HG03025 (cell line): ENCODE results near the gene TLR6.
A peak's percentile ranks its signal among the peaks of the same experiment; 100 is the strongest.
"Not testable (repeated sequence)": the region's sequence is repeated elsewhere in the genome, so short reads cannot be mapped to it uniquely, and the experiment has no call there.

Source experiments
- ATAC-seq: cut with Tn5 transposase; IDR thresholded peaks from one replicate; pipeline ENCODE4 v1.9.1; 2021; ENCODE audit warnings: mild to moderate bottlenecking, moderate library complexity; ENCODE audit not compliant: unreplicated experiment, low FRiP score

The TLR6 gene

GRCh38 chr4:38795087-38795486 lies 61.5 kb downstream of the TLR6 start:
- ATAC-seq = no peak

GRCh38 chr4:38794051-38794450 lies 62.6 kb downstream of the TLR6 start:
- no peak for ATAC-seq

- ATAC-seq = no peak
Observed at GRCh38 chr4:38791010-38791409, 65.6 kb downstream of the TLR6 start.

- no peak for ATAC-seq
Observed at GRCh38 chr4:38788317-38788716, 68.3 kb downstream of the TLR6 start.

- ATAC-seq = no peak
Observed at GRCh38 chr4:38787693-38788092, 68.9 kb downstream of the TLR6 start.

GRCh38 chr4:38785901-38786402 lies 70.7 kb downstream of the TLR6 start:
- peak; percentile 47 for ATAC-seq

- ATAC-seq = no peak
Observed at GRCh38 chr4:38785041-38785790, 71.4 kb downstream of the TLR6 start.

GRCh38 chr4:38784141-38784540 lies 72.5 kb downstream of the TLR6 start:
- no peak for ATAC-seq

- no peak for ATAC-seq
Observed at GRCh38 chr4:38783109-38783460, 73.5 kb downstream of the TLR6 start.

- peak; percentile 55 for ATAC-seq
Observed at GRCh38 chr4:38782452-38783108, 74.0 kb downstream of the TLR6 start, which contains the start of gene TLR10. Gene TLR10, minus strand, starts transcription at chr4:38782990. Its CDS starts 7,400 bp downstream, at chr4:38775590.

GRCh38 chr4:38781854-38782261 lies 74.8 kb downstream of the TLR6 start:
- ATAC-seq = no peak

GRCh38 chr4:38780833-38781484 lies 75.7 kb downstream of the TLR6 start:
- no peak for ATAC-seq

- no peak for ATAC-seq
Observed at GRCh38 chr4:38779790-38780189, 76.8 kb downstream of the TLR6 start.

GRCh38 chr4:38777925-38778324 lies 78.7 kb downstream of the TLR6 start:
- ATAC-seq = not testable (repeated sequence)

- ATAC-seq = no peak
Observed at GRCh38 chr4:38775326-38775725, 81.3 kb downstream of the TLR6 start.

GRCh38 chr4:38774181-38774955 lies 82.2 kb downstream of the TLR6 start:
- no peak for ATAC-seq
